ENCODE measurements around the gene MRPS7.
A peak's percentile ranks its signal among the peaks of the same experiment; 100 is the strongest.

The MRPS7 gene

DNA sequence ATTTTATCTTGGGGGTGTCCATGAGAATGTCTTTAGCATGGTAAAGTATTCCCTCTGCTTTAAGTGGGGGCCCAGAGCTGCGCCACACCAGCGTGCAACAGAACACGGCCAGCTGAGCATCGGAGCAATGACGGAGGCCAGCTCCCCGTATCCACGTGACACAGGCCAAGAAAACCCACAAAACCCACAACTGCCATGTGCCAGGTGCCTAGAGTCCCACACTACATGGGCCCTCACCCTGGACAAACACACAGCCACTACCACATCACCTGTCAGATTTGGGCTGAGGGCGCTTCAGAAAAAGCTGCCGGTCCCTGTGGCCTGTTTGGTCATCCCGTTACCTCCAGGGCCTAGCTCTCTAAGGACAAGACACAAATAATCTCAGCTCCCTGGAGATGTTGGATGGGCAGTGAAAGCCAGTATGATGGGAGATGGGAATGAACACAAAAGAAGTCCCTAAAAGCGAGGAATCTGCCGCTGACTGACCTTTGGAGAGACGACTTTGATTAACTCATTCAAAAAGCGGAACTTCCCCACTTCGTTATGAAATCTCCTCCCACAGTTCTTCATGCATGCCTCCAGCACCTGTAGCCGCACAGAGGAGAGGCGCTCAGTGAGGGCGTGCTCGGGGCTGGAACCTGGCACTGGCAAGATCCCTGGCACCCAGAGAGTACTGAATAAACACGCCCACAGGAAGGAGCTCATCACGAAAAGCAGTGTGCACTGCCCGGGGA lies 17.4 kb upstream of the MRPS7 start:
- TF ChIP-seq, protein P1, sequence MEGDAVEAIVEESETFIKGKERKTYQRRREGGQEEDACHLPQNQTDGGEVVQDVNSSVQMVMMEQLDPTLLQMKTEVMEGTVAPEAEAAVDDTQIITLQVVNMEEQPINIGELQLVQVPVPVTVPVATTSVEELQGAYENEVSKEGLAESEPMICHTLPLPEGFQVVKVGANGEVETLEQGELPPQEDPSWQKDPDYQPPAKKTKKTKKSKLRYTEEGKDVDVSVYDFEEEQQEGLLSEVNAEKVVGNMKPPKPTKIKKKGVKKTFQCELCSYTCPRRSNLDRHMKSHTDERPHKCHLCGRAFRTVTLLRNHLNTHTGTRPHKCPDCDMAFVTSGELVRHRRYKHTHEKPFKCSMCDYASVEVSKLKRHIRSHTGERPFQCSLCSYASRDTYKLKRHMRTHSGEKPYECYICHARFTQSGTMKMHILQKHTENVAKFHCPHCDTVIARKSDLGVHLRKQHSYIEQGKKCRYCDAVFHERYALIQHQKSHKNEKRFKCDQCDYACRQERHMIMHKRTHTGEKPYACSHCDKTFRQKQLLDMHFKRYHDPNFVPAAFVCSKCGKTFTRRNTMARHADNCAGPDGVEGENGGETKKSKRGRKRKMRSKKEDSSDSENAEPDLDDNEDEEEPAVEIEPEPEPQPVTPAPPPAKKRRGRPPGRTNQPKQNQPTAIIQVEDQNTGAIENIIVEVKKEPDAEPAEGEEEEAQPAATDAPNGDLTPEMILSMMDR (IDR thresholded peaks at IDR 0.05) = no peak
- peaks cover 0 to 9% (median 1%) of the 10 kb centered on the region in 4 donors for H3K4me1 ChIP-seq
- DNase-seq = no peak
- no peak overlapping the region for H3K4me3 ChIP-seq
- H3K36me3 ChIP-seq = peaks cover 61 to 73% (median 72%) of the 10 kb centered on the region in 3 donors
- no peak overlapping the region for H3K27ac ChIP-seq
- intact Hi-C loops (cut with DNase I; ENCODE audit: low total_unique reads) = no loop called here
- no peaks in the 10 kb centered on the region for H3K27me3 ChIP-seq
- H3K9me3 ChIP-seq = no peaks in the 10 kb centered on the region

DNA sequence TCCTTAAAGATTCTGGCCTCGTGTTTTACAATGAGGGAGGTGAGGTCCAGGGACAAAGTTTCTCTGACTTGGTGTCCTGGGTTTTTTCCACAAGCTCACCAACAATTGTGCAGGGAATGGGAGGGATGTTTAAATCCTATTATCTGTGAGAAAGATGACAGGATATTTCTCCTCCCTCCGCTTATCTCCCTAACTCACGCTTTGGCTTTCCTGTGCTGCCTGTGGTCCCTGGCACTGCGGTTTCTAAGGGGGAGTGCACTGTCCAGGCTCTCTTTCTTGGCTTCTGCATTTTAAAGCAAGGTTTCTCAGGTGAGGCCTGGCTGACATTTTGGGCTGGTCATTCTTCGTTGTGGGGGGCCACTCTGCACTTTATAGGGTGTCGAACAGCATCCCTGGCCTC lies 16.7 kb upstream of the MRPS7 start:
- Histone ChIP-seq H3K9me3 (no peaks in the 10 kb centered on the region), H3K4me3 (no peak overlapping the region), H3K4me1 (peaks cover 0 to 16% (median 8%) of the 10 kb centered on the region in 4 donors), H3K27ac (no peak overlapping the region), H3K36me3 (peaks cover 54 to 66% (median 65%) of the 10 kb centered on the region in 3 donors), H3K27me3 (no peaks in the 10 kb centered on the region)
- TF ChIP-seq, protein P1 (IDR thresholded peaks at IDR 0.05) = no peak
- no peak for DNase-seq
- intact Hi-C loops (cut with DNase I; ENCODE audit: low total_unique reads) = no loop called here

DNA sequence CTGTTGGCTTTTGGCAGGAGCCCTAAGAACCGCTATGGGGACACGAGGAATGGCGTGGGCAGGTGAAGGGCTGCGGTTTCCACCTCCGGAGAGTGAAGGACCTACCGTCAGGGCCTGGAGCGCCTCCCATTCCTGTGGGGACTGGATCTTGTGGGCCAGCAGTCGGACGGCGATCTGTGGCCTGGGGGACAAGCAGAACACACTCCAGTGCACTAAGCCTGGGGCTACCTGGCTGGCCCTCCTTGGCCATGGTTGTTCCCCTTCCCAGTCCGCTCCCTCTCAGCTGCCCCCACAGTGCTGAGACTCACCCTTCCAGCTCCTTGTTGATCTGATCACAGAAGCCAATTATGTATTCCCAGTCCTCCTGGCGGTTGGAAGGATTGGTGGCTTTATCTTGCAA lies 15.3 kb upstream of the MRPS7 start:
- no peak overlapping the region for H3K4me3 ChIP-seq
- H3K27ac ChIP-seq = no peak overlapping the region
- intact Hi-C loops (cut with DNase I; ENCODE audit: low total_unique reads) = no loop called here
- H3K27me3 ChIP-seq = no peaks in the 10 kb centered on the region
- no peaks in the 10 kb centered on the region for H3K9me3 ChIP-seq
- TF ChIP-seq, protein P1 (IDR thresholded peaks at IDR 0.05) = no peak
- peaks cover 48 to 52% (median 51%) of the 10 kb centered on the region in 3 donors for H3K36me3 ChIP-seq
- no peak for DNase-seq
- H3K4me1 ChIP-seq = peaks cover 0 to 24% (median 12%) of the 10 kb centered on the region in 4 donors

DNA sequence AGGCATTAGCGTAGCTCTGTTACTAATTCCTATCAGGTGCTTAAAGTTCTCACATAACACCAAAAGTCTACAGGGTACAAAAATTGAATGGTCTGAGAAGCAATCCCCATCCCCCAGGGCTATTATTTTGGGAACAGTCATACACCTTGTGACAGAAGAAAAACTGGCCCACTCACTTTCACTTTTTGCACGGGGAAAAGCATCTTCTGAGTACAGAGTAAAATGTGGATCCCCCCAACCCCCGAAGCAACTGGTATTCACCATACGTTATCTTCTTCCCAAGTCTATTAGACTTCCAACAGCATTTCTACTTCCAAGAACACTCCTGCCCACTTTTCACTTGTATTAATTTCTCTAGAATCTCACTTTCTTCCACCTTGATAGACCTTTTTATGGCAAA lies 12.1 kb upstream of the MRPS7 start:
- TF ChIP-seq, protein P1 (IDR thresholded peaks at IDR 0.05) = no peak
- peaks cover 20 to 21% (median 21%) of the 10 kb centered on the region in 3 donors for H3K36me3 ChIP-seq
- peaks cover 0 to 24% (median 12%) of the 10 kb centered on the region in 4 donors for H3K4me1 ChIP-seq
- no peaks in the 10 kb centered on the region for H3K9me3 ChIP-seq
- no peaks in the 10 kb centered on the region for H3K27me3 ChIP-seq
- no peak for DNase-seq
- H3K4me3 ChIP-seq = peak overlapping the region in 1 of 2 donors; percentile 40
- intact Hi-C loops (cut with DNase I; ENCODE audit: low total_unique reads) = no loop called here
- peak overlapping the region; percentile 69 to 73 for H3K27ac ChIP-seq

DNA sequence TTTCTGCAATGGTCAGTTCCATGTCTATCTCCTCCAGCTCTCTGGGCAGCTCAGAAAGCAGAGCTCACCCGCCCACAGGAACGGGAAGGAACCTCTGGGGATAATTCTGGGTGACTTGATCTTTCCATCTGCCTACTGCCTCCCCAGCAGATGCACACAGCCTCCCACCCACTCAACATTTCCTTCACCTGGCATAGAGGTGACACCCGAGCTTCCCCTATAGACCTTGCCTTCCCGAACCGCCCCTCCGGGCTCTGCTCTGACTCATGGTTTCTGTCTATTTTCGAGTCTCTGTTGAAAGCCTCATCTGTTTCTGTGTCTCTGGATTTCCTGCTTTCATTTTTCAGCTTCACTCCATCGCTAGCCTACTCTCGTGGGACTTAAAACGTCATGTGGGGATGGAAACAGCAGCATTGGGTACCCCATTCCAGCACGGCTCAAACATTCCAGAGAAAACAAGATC lies 11.6 kb upstream of the MRPS7 start:
- Histone ChIP-seq H3K4me1 (peaks cover 0 to 24% (median 12%) of the 10 kb centered on the region in 4 donors), H3K4me3 (peak overlapping the region; percentile 25 to 40), H3K9me3 (no peaks in the 10 kb centered on the region), H3K36me3 (peaks cover 15 to 16% (median 16%) of the 10 kb centered on the region in 3 donors), H3K27ac (peak overlapping the region; percentile 69 to 73), H3K27me3 (no peaks in the 10 kb centered on the region)
- DNase-seq = no peak
- TF ChIP-seq, protein P1 (IDR thresholded peaks at IDR 0.05) = no peak
- intact Hi-C loops (cut with DNase I; ENCODE audit: low total_unique reads) = no loop called here

Data from tibial artery (tissue), 4 donors.